Measurements from ENCODE around the gene SCNN1A. TPM values are rescaled to one million over a fixed set of nuclear protein-coding genes. Genes with fewer than 3 reads are reported as not detected.

The SCNN1A gene
- total RNA-seq, 2 experiments from 2014 or later = 0.17 to 0.26 TPM

DNA sequence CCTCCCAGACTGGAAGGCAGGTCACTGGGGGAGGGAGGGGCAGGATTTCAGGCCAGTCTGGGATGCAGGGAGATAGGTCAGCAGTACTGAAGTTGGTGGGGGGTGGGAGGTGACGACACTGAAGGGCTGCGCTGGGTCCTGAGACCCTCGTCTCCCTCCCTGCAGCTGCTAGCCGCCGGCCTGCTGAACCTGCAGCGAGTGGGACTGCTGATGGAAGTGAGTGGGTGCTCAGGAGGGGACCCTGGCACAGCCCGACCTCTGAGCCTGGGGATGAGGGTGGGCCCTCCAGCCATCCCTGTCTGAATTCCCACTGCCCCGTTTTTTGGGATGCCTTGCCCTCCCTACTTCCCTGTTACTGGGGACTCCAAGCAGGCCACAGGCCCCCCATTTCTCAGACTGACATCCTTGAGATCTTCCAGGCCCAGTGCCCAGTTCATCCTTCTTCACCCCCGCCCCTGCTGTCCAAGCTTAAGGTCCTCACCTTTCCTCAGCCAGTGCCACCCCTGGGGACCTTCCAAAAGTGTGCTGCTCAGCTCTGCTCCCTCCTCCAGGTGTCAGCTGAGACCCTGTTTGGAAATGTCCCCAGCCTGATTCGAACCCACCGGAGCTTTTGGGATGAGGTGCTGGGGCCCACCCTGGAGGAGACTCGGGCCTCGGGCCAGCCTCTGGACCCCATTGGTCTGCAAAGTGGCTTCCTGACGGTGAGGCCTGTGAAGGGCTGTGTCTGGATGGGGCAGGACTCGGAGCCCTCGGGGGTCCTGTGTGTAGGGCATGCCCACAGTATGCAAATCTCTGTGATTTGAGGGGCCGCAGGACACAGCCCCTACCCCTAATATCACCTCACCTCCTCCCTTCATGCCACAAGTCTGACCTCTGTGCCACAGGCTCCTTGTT lies 59.4 kb downstream of the SCNN1A start:
- H3K36me3 Mint-ChIP-seq = no peaks in the 10 kb centered on the region
- no peak for DNase-seq
- H3K9me3 Mint-ChIP-seq = no peaks in the 10 kb centered on the region
- peaks cover 2% of the 10 kb centered on the region for H3K27me3 Mint-ChIP-seq
- H3K27ac Mint-ChIP-seq = no peak overlapping the region
- intact Hi-C loops (cut with micrococcal nuclease) = no loop called here
- POLR2A ChIA-PET = no interaction called here
- no peak overlapping the region for H3K4me3 Mint-ChIP-seq
- CTCF ChIA-PET = interaction anchor here (1.3 kb wide), 1 partner anchor 7 kb away, joined by 3 read pairs; no protein-coding TSS in a partner anchor
- H3K4me1 Mint-ChIP-seq (ENCODE audit: low read depth) = peaks cover 19% of the 10 kb centered on the region

DNA sequence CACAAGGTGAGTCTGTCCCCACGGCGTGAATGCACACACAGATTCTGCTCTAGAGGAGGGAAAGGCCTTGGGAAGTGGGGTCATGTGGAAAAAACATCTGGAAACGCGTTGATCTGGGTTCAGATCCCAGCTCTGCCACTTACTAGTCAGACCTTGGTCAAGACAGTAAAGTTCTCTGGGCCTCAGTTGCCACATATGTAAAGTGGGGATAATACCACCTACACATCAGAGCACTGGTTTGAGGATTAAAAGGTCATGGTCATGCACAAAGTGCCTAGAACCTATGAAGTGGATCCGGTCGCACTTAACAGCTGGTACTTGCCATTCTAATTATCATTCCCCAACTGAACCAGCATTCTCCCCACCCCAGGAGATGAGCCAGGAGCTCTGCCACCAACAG lies 60.2 kb downstream of the SCNN1A start:
- ChIA-PET POLR2A (no interaction called here), CTCF (interaction anchor here (1.3 kb wide), 1 partner anchor 8 kb away, joined by 3 read pairs; no protein-coding TSS in a partner anchor)
- Mint-ChIP-seq H3K4me1 (ENCODE audit: low read depth) (peaks cover 19% of the 10 kb centered on the region), H3K27ac (no peak overlapping the region), H3K4me3 (no peak overlapping the region), H3K27me3 (peaks cover 2% of the 10 kb centered on the region), H3K9me3 (no peaks in the 10 kb centered on the region), H3K36me3 (no peaks in the 10 kb centered on the region)
- intact Hi-C loops (cut with micrococcal nuclease) = no loop called here
- DNase-seq = no peak

DNA sequence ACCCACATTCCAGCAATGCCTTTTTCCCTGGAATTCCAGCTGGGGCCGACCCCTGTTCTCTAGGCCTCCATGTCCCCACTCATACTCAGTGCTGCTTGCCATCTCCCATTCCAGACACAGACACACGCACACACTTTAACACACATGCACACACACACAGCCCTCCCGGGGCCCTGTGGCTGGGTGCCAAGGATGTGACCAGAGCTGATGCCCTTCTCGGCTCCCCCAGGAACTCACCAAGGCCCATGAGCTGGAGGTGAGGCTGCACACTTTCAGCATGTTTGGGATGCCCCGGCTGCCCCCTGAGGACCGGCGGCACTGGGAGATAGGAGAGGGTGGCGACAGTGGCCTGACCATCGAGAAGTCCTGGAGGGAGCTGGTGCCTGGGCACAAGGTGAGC lies 60.6 kb downstream of the SCNN1A start:
- no peaks in the 10 kb centered on the region for H3K9me3 Mint-ChIP-seq
- no peaks in the 10 kb centered on the region for H3K36me3 Mint-ChIP-seq
- ChIA-PET CTCF (interaction anchor here (0.9 to 1.3 kb wide), 2 partner anchors 9 to 30 kb away, joined by 3 read pairs; no protein-coding TSS in a partner anchor), POLR2A (no interaction called here)
- H3K4me3 Mint-ChIP-seq = no peak overlapping the region
- intact Hi-C loops (cut with micrococcal nuclease) = no loop called here
- H3K27ac Mint-ChIP-seq = no peak overlapping the region
- H3K4me1 Mint-ChIP-seq (ENCODE audit: low read depth) = peaks cover 19% of the 10 kb centered on the region
- DNase-seq = no peak
- peaks cover 3% of the 10 kb centered on the region for H3K27me3 Mint-ChIP-seq

DNA sequence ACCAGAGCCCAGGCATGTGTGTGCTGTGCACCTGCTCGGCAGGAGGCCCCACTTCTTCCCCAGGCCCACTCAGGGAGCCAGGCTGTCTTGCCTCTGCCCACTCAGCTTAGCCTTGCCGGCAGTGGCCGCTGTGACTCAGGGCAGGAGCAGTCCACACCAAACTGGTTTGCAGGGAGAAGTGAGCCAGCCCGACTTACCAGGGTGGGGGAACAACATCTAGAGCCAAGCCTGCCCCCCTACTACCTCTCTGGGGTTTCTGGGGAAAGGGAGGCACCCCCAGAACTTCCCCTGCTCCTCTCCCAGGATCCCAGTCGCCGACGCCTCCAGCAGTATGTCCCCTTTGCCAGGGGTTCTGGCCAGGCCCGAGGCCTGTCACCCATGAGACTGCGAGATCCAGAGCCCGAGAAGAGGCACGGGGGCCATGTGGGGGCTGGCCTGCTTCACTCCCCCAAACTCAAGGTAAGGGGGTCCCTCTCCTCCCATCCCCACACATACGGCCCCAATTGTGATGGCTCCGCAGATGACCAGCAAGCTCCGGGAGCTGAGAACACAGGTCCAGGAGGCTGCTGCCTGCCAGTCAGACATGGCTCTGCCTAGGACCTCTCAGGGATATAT lies 61.9 kb downstream of the SCNN1A start:
- peaks cover 15% of the 10 kb centered on the region for H3K4me1 Mint-ChIP-seq (ENCODE audit: low read depth)
- no peak overlapping the region for H3K4me3 Mint-ChIP-seq
- no peak for DNase-seq
- peaks cover 8% of the 10 kb centered on the region for H3K27me3 Mint-ChIP-seq
- ChIA-PET CTCF (interaction anchor here (0.9 kb wide), 1 partner anchor 29 kb away, joined by 3 read pairs; no protein-coding TSS in a partner anchor), POLR2A (no interaction called here)
- H3K36me3 Mint-ChIP-seq = no peaks in the 10 kb centered on the region
- intact Hi-C loops (cut with micrococcal nuclease) = no loop called here
- no peaks in the 10 kb centered on the region for H3K9me3 Mint-ChIP-seq
- H3K27ac Mint-ChIP-seq = no peak overlapping the region

DNA sequence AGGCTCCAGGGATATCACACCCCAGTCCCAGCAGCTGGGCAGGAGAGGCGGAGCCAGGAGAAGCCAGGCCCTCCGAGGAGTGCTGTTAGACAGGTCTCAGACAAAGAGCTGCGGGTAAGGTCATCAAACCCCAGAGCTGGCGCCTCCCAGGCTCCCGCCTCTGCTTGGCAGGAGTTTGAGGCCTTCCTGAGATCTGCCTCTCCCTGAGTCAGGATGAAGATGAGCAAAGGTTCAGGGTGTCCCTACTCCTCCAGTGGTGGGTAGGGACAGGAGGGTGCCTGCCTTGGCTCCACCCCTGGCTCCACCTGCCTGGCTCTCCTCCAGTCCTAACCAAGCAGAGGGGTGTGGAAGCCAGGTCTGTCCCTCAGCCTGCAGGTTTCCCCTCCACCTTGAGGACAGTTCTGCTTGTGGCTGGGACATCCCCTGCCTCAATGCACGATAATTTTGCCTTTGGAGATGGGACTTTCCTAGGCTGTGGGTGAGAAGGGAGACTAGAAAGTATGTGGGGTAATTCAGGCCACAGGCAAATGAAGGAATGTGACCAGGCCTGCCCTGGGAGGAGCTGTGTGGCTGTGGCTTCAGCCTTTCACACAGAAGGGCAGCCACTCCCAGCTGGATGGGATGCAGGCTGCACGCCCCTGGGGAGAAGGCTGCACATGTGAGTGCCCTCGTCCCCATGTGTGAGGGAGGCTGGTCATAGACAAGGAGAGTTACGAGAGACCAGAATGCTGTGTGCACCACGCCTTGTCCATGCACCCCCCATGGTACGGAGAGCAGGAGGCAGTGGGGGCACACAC lies 62.6 kb downstream of the SCNN1A start:
- peaks cover 8% of the 10 kb centered on the region for H3K4me1 Mint-ChIP-seq (ENCODE audit: low read depth)
- DNase-seq = peak; percentile 35
- H3K36me3 Mint-ChIP-seq = no peaks in the 10 kb centered on the region
- CTCF ChIA-PET = no interaction called here
- no peak overlapping the region for H3K4me3 Mint-ChIP-seq
- no peak overlapping the region for H3K27ac Mint-ChIP-seq
- H3K27me3 Mint-ChIP-seq = peaks cover 8% of the 10 kb centered on the region
- intact Hi-C loops (cut with micrococcal nuclease) = no loop called here
- no peaks in the 10 kb centered on the region for H3K9me3 Mint-ChIP-seq
- POLR2A ChIA-PET = no interaction called here

DNA sequence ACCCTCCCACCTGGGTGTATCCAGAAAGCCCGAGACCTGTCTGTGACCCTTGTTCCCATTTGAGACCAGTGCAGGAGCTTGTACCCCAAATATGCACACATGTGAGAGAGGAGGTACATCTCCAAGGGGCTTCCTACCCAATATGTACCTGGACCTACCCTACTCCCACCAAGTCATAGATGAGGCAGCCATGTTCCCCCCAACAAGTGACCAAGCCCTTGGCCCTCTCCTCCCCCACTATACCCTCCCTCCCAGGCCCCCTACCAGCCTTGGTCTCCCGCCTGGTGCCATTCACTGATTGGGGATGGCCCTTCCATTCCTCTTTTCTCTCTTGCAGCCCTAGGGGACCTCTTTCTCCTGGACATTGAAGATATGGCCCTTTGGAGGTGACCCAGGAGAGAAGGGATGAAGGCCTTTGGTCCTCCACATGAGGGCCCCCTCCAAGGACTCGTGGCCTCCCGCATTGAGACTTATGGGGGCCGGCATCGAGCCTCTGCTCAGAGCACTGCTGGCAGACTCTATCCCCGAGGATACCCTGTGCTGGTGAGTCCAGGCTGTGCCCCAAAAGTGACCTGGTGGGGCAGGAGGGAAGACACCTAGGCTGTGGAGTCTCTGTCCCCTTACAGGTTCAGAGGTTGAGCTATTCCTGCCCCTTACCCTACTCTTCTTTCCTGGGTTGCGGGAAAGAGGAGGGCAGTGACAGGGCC lies 63.4 kb downstream of the SCNN1A start:
- Mint-ChIP-seq H3K36me3 (no peaks in the 10 kb centered on the region), H3K27me3 (peaks cover 8% of the 10 kb centered on the region), H3K27ac (no peak overlapping the region), H3K9me3 (no peaks in the 10 kb centered on the region), H3K4me1 (ENCODE audit: low read depth) (peaks cover 7% of the 10 kb centered on the region), H3K4me3 (no peak overlapping the region)
- POLR2A ChIA-PET = no interaction called here
- intact Hi-C loops (cut with micrococcal nuclease) = no loop called here
- DNase-seq = no peak
- CTCF ChIA-PET = no interaction called here

DNA sequence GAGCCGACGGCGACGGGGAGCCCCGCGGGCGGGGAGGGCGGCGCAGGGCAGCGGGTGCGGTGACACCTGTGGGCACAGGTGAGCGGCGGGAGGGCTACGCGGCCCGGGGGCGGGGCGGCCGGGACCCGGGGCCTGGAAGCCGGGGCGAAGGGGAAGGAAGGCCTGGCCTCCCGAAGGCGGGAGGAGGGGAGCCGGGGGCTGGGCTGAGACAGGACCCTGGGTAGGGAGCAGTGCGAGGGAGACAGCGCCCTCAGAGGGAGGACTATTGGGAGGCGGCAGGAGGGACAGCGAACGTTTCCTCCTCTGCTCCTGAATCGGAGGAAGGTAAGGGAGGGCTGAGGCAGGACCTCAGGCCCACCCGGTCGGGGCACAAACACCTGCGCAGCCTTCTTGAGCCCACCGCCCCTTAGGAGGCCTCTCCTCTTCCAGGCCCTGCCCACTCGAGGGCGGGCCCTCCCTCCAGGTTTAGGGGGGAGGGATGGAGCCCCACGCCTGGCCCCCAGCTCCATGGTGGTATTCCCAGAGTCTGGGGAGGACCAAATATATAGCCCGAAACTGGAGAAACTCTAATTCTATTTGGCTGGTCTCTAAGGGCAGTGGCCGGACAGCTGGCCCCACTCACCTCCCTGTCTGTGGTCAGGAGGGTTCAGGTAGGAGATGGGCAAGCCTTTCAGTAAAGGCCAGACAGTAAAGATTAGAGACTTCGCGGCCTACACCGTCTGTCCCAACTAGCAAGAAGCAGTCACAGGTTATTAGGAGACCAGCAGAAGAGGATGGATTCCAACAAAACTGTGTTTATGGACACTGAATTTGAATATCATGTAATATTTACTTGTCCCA lies 64.4 kb downstream of the SCNN1A start:
- ChIA-PET POLR2A (no interaction called here), CTCF (no interaction called here)
- Mint-ChIP-seq H3K4me1 (ENCODE audit: low read depth) (peaks cover 7% of the 10 kb centered on the region), H3K27ac (no peak overlapping the region), H3K4me3 (no peak overlapping the region), H3K9me3 (no peaks in the 10 kb centered on the region), H3K27me3 (peaks cover 8% of the 10 kb centered on the region), H3K36me3 (no peaks in the 10 kb centered on the region)
- intact Hi-C loops (cut with micrococcal nuclease) = no loop called here
- DNase-seq = no peak

DNA sequence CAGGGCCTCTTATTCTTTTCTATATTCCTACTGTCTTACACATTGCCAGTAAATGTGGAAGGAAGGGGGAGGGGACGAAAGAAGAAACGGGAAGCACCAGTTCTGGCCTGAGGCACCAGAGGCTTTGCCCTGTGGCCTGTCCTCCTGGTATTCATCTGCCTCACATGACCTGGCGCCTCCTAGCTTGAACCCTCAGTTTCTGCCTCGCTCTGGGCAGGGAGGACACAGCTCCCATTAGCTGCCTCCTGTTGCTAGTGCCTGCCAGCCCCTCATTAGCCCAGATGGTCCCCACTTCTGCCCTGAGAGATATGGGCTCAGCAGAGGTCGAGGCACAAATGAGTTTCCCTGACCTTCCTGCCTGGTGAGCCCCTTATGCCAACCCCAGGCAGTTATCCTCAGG lies 67.8 kb downstream of the SCNN1A start:
- Mint-ChIP-seq H3K9me3 (no peaks in the 10 kb centered on the region), H3K27ac (no peak overlapping the region), H3K4me1 (ENCODE audit: low read depth) (peaks cover 1% of the 10 kb centered on the region), H3K27me3 (peaks cover 8% of the 10 kb centered on the region), H3K36me3 (no peaks in the 10 kb centered on the region), H3K4me3 (no peak overlapping the region)
- DNase-seq = no peak
- intact Hi-C loops (cut with micrococcal nuclease) = no loop called here
- POLR2A ChIA-PET = no interaction called here
- CTCF ChIA-PET = interaction anchor here (1.1 kb wide), 2 partner anchors 12 to 16 kb away, joined by 3 read pairs; no protein-coding TSS in a partner anchor

DNA sequence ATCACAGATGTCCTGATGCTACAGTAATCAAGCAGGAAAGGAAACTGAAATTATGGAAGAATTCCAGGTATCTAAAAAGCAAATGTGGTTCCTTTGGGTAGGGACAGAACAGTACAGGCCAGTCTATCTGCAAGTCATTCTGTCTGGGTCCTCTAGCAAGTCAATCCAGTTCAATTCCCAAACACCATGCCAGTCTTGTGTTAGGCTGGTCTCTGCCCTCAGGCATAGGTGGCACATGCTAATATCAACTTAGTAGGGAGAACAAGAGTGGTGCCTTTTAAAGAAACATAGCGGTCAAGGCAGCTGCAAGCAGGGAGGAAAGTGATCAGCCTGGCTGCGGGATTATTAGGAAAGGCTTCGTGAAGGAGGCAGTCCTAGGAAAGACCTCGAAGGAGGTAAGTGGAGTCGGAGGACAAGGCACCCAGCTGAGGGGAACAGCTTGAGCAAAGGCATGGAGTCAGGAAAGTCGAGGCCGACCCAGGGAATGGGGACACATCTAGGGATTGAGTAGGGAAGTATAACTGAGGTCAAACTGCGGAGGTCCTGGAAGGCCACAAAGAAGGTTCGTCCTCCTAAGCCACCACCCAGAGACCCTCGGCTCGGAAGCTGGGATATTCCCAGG lies 68.7 kb downstream of the SCNN1A start:
- ChIA-PET POLR2A (no interaction called here), CTCF (interaction anchor here (1.1 kb wide), 2 partner anchors 13 to 17 kb away, joined by 3 read pairs; no protein-coding TSS in a partner anchor)
- H3K27me3 Mint-ChIP-seq = peaks cover 8% of the 10 kb centered on the region
- intact Hi-C loops (cut with micrococcal nuclease) = no loop called here
- H3K9me3 Mint-ChIP-seq = no peaks in the 10 kb centered on the region
- H3K27ac Mint-ChIP-seq = no peak overlapping the region
- no peaks in the 10 kb centered on the region for H3K36me3 Mint-ChIP-seq
- no peaks in the 10 kb centered on the region for H3K4me1 Mint-ChIP-seq (ENCODE audit: low read depth)
- H3K4me3 Mint-ChIP-seq = no peak overlapping the region
- DNase-seq = no peak

DNA sequence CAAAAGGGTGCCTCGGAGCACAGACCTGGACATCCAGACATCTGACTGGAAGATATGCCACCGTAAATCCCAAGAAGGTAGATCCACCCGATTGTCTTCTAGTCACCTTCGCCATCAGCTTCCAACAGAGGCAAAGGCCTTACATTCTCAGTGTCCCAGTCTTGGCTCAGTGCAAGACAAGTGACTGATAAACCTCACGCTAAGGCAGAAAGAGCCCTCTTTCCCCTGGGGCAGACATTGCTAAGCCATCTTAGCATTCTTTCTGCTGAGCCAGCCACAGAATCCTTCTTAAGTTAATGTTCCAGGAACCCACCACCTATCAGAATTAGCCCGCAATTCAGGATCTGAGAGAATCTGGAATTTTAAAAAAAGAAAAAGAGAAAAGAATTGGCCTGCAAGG lies 69.2 kb downstream of the SCNN1A start:
- H3K27me3 Mint-ChIP-seq = peaks cover 6% of the 10 kb centered on the region
- ChIA-PET POLR2A (no interaction called here), CTCF (no interaction called here)
- H3K36me3 Mint-ChIP-seq = no peaks in the 10 kb centered on the region
- no peak overlapping the region for H3K4me3 Mint-ChIP-seq
- H3K9me3 Mint-ChIP-seq = no peaks in the 10 kb centered on the region
- H3K27ac Mint-ChIP-seq = no peak overlapping the region
- no peak for DNase-seq
- H3K4me1 Mint-ChIP-seq (ENCODE audit: low read depth) = no peaks in the 10 kb centered on the region
- intact Hi-C loops (cut with micrococcal nuclease) = no loop called here

DNA sequence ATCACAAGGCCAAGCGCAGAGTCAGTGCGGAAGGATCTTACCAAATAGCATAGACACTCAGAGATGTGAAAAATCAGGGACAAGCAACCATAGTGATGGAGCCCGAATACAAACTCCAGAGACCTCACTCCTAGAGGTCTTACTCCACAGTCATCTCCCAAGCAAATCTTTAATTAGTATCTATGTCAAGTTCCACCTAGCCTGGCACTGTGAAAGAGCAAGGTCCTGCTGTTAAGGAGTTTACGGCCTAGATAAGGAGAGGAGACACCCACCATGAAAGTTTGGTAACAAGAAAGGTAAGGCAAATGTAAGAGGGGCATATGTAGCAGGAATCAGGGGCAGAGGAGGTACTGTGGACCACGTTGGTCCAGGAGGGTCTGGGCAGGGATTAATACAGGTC lies 72.3 kb downstream of the SCNN1A start:
- H3K9me3 Mint-ChIP-seq = no peaks in the 10 kb centered on the region
- H3K27me3 Mint-ChIP-seq = peaks cover 1% of the 10 kb centered on the region
- DNase-seq = no peak
- intact Hi-C loops (cut with micrococcal nuclease) = no loop called here
- ChIA-PET POLR2A (no interaction called here), CTCF (interaction anchor here (0.7 kb wide), 1 partner anchor 19 kb away, joined by 3 read pairs; no protein-coding TSS in a partner anchor)
- no peaks in the 10 kb centered on the region for H3K4me1 Mint-ChIP-seq (ENCODE audit: low read depth)
- no peak overlapping the region for H3K27ac Mint-ChIP-seq
- no peak overlapping the region for H3K4me3 Mint-ChIP-seq
- H3K36me3 Mint-ChIP-seq = no peaks in the 10 kb centered on the region
